ENCODE measurements around the gene PELI2. TPM values are rescaled to one million over a fixed set of nuclear protein-coding genes. Genes with fewer than 3 reads are reported as not detected.
A peak's percentile ranks its signal among the peaks of the same experiment; 100 is the strongest.

Gene PELI2
- total and polyA plus RNA-seq, 2 experiments from 2014 or later = 4.3 to 16.1 TPM

DNA sequence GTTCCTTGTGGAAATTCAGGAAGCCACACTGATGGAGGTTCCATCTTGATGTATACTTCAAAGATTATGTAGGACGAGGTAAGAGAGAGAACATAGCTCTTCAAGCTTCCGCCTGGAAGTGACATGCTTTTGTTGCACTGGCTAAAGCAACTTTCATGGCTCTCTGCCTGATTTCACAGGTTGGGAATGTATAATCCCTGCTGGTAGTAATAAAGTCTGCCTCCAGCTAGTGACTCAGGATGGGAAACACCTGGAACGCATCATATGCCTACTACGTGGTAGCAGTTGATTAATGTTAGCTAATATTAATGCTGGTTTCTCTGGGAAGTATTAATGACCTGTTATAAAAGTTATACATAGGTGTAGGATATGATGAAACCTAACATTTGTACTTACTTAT lies 71.1 kb downstream of the PELI2 start:
- TF ChIP-seq EZH2 (IDR thresholded peaks at IDR 0.05; ENCODE audit: borderline replicate concordance) (no peak), EZH2phosphoT487 (IDR thresholded peaks at IDR 0.05; ENCODE audit: low read depth, severe bottlenecking, unreplicated experiment) (no peak)
- TF ChIP-seq, protein P1, sequence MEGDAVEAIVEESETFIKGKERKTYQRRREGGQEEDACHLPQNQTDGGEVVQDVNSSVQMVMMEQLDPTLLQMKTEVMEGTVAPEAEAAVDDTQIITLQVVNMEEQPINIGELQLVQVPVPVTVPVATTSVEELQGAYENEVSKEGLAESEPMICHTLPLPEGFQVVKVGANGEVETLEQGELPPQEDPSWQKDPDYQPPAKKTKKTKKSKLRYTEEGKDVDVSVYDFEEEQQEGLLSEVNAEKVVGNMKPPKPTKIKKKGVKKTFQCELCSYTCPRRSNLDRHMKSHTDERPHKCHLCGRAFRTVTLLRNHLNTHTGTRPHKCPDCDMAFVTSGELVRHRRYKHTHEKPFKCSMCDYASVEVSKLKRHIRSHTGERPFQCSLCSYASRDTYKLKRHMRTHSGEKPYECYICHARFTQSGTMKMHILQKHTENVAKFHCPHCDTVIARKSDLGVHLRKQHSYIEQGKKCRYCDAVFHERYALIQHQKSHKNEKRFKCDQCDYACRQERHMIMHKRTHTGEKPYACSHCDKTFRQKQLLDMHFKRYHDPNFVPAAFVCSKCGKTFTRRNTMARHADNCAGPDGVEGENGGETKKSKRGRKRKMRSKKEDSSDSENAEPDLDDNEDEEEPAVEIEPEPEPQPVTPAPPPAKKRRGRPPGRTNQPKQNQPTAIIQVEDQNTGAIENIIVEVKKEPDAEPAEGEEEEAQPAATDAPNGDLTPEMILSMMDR (IDR thresholded peaks at IDR 0.05; ENCODE audit: poor library complexity) = no peak
- 60% methylated on average over 4 of the region's 4 CpGs for WGBS (ENCODE audit: low lambda C conversion rate, missing lambda C conversion rate)
- H3K4me2 ChIP-seq = no peak overlapping the region
- no peaks in the 10 kb centered on the region for H3K27me3 ChIP-seq
- H2AFZ ChIP-seq = no peak overlapping the region
- no peak overlapping the region for H3K27ac ChIP-seq
- H3K4me3 ChIP-seq = no peak overlapping the region
- no peaks in the 10 kb centered on the region for H3K4me1 ChIP-seq (ENCODE audit: insufficient read depth)
- no peaks in the 10 kb centered on the region for H3K79me2 ChIP-seq
- H3K9me2 ChIP-seq (replicated peaks; ENCODE audit: insufficient read depth) = no peaks in the 10 kb centered on the region
- H3K9me3 ChIP-seq (ENCODE audit: low read depth) = no peaks in the 10 kb centered on the region
- no peaks in the 10 kb centered on the region for H4K20me1 ChIP-seq (ENCODE audit: insufficient read depth, poor library complexity, severe bottlenecking)
- no peaks in the 10 kb centered on the region for H3K36me3 ChIP-seq (replicated peaks; ENCODE audit: insufficient read depth, low read depth)
- DNase-seq (ENCODE audit: low spot score) = peak; percentile 36

DNA sequence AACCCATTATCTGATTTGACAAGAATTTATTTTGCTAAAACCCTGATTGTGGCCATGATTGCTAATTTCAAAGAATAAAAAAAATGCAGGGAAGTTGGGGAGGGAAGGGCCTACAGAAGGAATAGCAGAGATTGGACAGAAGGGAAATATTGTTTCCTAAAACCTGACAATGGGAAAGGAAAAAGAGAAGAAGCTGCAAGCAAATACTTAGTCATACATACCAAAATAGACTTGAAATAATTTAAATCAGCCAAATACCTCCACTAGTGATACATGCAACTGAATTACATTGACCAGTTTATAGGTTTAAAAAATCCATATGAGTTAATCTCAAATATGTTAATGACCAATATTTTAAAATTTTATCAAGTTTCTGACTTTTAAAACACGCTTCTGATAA lies 75.1 kb downstream of the PELI2 start:
- H2AFZ ChIP-seq = no peak overlapping the region
- no peaks in the 10 kb centered on the region for H3K9me2 ChIP-seq (replicated peaks; ENCODE audit: insufficient read depth)
- H3K27ac ChIP-seq = no peak overlapping the region
- peaks cover 7% of the 10 kb centered on the region for H3K4me1 ChIP-seq (ENCODE audit: insufficient read depth)
- H3K4me3 ChIP-seq = no peak overlapping the region
- TF ChIP-seq EZH2 (IDR thresholded peaks at IDR 0.05; ENCODE audit: borderline replicate concordance) (no peak), EZH2phosphoT487 (IDR thresholded peaks at IDR 0.05; ENCODE audit: low read depth, severe bottlenecking, unreplicated experiment) (no peak)
- TF ChIP-seq, protein P1 (IDR thresholded peaks at IDR 0.05; ENCODE audit: poor library complexity) = no peak
- no peaks in the 10 kb centered on the region for H3K36me3 ChIP-seq (replicated peaks; ENCODE audit: insufficient read depth, low read depth)
- no peaks in the 10 kb centered on the region for H3K9me3 ChIP-seq (ENCODE audit: low read depth)
- DNase-seq (ENCODE audit: low spot score) = no peak
- H4K20me1 ChIP-seq (ENCODE audit: insufficient read depth, poor library complexity, severe bottlenecking) = no peaks in the 10 kb centered on the region
- H3K79me2 ChIP-seq = no peaks in the 10 kb centered on the region
- no peaks in the 10 kb centered on the region for H3K27me3 ChIP-seq
- WGBS (ENCODE audit: low lambda C conversion rate, missing lambda C conversion rate) = 96% methylated on average over 1 of the region's 1 CpG
- H3K4me2 ChIP-seq = no peak overlapping the region

DNA sequence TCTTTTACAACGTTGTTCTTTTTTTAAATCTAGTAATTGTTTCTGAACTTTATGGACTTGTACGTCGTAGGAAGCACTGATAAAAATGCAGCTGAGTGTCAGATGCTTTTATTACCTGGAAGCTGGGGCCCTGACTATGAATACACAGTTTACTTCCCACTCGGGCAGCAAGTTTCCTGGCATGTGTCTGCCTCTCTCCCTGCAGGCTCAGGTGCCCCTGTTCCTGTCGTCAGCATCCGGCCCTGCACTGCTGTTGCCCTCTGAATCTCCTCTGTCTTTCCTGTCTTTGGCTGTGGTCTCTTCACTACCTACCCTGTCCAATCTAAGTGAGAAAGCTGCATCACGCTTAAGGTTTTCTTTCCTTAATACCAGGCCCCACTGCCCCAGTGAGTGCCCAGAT lies 75.8 kb downstream of the PELI2 start:
- TF ChIP-seq, protein P1 (IDR thresholded peaks at IDR 0.05; ENCODE audit: poor library complexity) = no peak
- TF ChIP-seq EZH2 (IDR thresholded peaks at IDR 0.05; ENCODE audit: borderline replicate concordance) (no peak), EZH2phosphoT487 (IDR thresholded peaks at IDR 0.05; ENCODE audit: low read depth, severe bottlenecking, unreplicated experiment) (no peak)
- no peak for DNase-seq (ENCODE audit: low spot score)
- no peaks in the 10 kb centered on the region for H3K9me3 ChIP-seq (ENCODE audit: low read depth)
- H3K36me3 ChIP-seq (replicated peaks; ENCODE audit: insufficient read depth, low read depth) = no peaks in the 10 kb centered on the region
- no peaks in the 10 kb centered on the region for H4K20me1 ChIP-seq (ENCODE audit: insufficient read depth, poor library complexity, severe bottlenecking)
- no peak overlapping the region for H3K27ac ChIP-seq
- H2AFZ ChIP-seq = no peak overlapping the region
- no peak overlapping the region for H3K4me2 ChIP-seq
- WGBS (ENCODE audit: low lambda C conversion rate, missing lambda C conversion rate) = 64% methylated on average over 7 of the region's 7 CpGs
- no peaks in the 10 kb centered on the region for H3K27me3 ChIP-seq
- peaks cover 7% of the 10 kb centered on the region for H3K4me1 ChIP-seq (ENCODE audit: insufficient read depth)
- H3K9me2 ChIP-seq (replicated peaks; ENCODE audit: insufficient read depth) = no peaks in the 10 kb centered on the region
- no peaks in the 10 kb centered on the region for H3K79me2 ChIP-seq
- H3K4me3 ChIP-seq = no peak overlapping the region

DNA sequence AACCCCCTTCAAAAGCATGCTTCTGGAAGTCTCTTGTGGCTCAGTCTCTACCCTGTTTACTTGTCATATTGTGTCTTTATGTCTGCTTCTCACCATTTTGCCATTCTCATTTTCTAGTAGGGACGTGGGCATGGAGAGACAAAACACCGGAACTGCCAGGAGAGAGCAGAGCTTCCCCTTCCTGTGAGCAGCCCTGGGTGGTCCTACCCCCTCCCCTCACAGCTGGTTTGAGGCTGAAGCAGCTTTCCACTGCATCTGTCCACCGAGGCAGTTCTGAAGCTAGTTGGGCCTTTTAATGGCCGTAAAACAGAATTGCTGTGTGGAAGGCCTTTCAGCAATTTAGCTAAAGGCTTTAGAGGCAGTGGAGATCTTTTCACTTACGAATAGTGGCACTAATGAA lies 77.0 kb downstream of the PELI2 start:
- Histone ChIP-seq H3K4me3 (no peak overlapping the region), H3K27ac (peak overlapping the region; percentile 35), H3K36me3 (replicated peaks; ENCODE audit: insufficient read depth, low read depth) (no peaks in the 10 kb centered on the region), H4K20me1 (ENCODE audit: insufficient read depth, poor library complexity, severe bottlenecking) (no peaks in the 10 kb centered on the region), H3K9me3 (ENCODE audit: low read depth) (no peaks in the 10 kb centered on the region), H3K4me2 (peak overlapping the region; percentile 6), H2AFZ (no peak overlapping the region), H3K4me1 (ENCODE audit: insufficient read depth) (peaks cover 15% of the 10 kb centered on the region), H3K9me2 (replicated peaks; ENCODE audit: insufficient read depth) (no peaks in the 10 kb centered on the region), H3K27me3 (no peaks in the 10 kb centered on the region), H3K79me2 (no peaks in the 10 kb centered on the region)
- peak; percentile 24 for DNase-seq (ENCODE audit: low spot score)
- 53% methylated on average over 5 of the region's 5 CpGs for WGBS (ENCODE audit: low lambda C conversion rate, missing lambda C conversion rate)
- no peak for TF ChIP-seq EZH2 (IDR thresholded peaks at IDR 0.05; ENCODE audit: borderline replicate concordance)
- TF ChIP-seq, protein P1 (IDR thresholded peaks at IDR 0.05; ENCODE audit: poor library complexity) = no peak
- no peak for TF ChIP-seq EZH2phosphoT487 (IDR thresholded peaks at IDR 0.05; ENCODE audit: low read depth, severe bottlenecking, unreplicated experiment)

Measured in hepatocyte (in vitro differentiated cells).